Fibroblast of villous mesenchyme (primary cell): ENCODE data around the gene MDM4. TPM values are rescaled to one million over a fixed set of nuclear protein-coding genes. Genes with fewer than 3 reads are reported as not detected.
"Not testable (repeated sequence)": the region's sequence is repeated elsewhere in the genome, so short reads cannot be mapped to it uniquely, and the experiment has no call there.

ENCODE experiments used
- DNase-seq: peaks from one replicate; pipeline ENCODE4 v3.0.0-alpha.2; 2010; ENCODE audit warnings: low read depth
- H3K4me3 ChIP-seq: 2 replicates; pipeline ENCODE4 v1.5.1; 2011; ENCODE audit warnings: low read depth, mild to moderate bottlenecking, low read length
- total RNA-seq: library from RNA; depleted of rRNA; stranded (reverse); fragments of >200 nt; gene quantifications from 2 replicates; pipeline ENCODE4 v1.2.3, GENCODE V29; 2012
- TF ChIP-seq, protein P1 (sequence below): IDR thresholded peaks from 2 replicates; pipeline ENCODE4 v1.5.1; 2012; ENCODE audit warnings: low read depth, mild to moderate bottlenecking, low read length; ENCODE audit not compliant: insufficient read depth

The MDM4 gene
- total RNA-seq, 1 donor, result 32.4 TPM

- DNase-seq, result peak; percentile 97
- TF ChIP-seq, protein P1, sequence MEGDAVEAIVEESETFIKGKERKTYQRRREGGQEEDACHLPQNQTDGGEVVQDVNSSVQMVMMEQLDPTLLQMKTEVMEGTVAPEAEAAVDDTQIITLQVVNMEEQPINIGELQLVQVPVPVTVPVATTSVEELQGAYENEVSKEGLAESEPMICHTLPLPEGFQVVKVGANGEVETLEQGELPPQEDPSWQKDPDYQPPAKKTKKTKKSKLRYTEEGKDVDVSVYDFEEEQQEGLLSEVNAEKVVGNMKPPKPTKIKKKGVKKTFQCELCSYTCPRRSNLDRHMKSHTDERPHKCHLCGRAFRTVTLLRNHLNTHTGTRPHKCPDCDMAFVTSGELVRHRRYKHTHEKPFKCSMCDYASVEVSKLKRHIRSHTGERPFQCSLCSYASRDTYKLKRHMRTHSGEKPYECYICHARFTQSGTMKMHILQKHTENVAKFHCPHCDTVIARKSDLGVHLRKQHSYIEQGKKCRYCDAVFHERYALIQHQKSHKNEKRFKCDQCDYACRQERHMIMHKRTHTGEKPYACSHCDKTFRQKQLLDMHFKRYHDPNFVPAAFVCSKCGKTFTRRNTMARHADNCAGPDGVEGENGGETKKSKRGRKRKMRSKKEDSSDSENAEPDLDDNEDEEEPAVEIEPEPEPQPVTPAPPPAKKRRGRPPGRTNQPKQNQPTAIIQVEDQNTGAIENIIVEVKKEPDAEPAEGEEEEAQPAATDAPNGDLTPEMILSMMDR, result no peak
- peak overlapping the region; percentile 56 for H3K4me3 ChIP-seq
Observed at GRCh38 chr1:204506969-204507316, 9.3 kb upstream of the MDM4 start.

GRCh38 chr1:204507317-204508105 lies 8.7 kb upstream of the MDM4 start:
- TF ChIP-seq, protein P1, result no peak
- DNase-seq, result peak; percentile 40
- peak overlapping the region; percentile 56 for H3K4me3 ChIP-seq

GRCh38 chr1:204509186-204509635 lies 7.0 kb upstream of the MDM4 start:
- DNase-seq, result no peak
- H3K4me3 ChIP-seq, result no peak overlapping the region
- TF ChIP-seq, protein P1, result no peak

DNA sequence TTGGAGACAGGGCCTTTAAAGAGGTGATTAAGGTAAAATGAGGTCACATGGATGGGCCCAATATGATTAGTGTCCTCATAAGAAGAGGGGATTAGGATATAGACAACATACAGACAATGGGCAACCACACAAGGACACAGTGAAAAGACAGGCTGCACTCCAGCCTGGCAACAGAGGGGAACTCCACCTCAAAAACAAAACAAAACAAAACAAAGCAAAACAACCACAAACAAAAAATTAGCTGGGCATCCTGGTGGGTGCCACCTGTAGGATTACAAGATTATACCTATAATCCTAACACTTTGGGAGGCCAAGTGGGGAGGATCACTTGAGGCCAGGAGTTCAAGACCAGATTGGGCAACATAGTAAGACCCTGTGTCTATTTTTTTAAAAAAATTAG lies 4.8 kb upstream of the MDM4 start:
- H3K4me3 ChIP-seq, result no peak overlapping the region
- TF ChIP-seq, protein P1, result no peak
- no peak for DNase-seq

GRCh38 chr1:204513117-204513716 lies 3.0 kb upstream of the MDM4 start:
- TF ChIP-seq, protein P1, result no peak
- no peak for DNase-seq
- no peak overlapping the region for H3K4me3 ChIP-seq

DNA sequence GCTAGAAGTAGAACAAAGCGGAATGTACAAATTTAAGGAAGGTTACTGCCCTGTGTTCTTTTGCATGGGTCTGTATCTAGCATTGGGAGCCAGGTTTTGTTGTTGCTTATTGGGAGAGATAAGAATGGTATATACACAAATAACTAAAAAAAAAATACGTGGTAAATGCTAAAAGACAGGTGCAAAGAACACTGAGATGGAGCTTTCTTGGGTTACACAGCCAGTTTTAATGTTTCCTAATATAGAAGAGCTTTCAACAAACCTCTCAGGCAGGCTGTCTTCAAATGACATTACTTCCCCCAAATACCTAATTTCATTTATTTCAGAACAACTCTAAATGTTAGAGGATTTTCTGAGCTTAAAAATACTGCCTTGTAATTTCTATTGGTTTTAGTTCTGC lies 1.4 kb upstream of the MDM4 start:
- H3K4me3 ChIP-seq, result no peak overlapping the region
- TF ChIP-seq, protein P1, result no peak
- no peak for DNase-seq

DNA sequence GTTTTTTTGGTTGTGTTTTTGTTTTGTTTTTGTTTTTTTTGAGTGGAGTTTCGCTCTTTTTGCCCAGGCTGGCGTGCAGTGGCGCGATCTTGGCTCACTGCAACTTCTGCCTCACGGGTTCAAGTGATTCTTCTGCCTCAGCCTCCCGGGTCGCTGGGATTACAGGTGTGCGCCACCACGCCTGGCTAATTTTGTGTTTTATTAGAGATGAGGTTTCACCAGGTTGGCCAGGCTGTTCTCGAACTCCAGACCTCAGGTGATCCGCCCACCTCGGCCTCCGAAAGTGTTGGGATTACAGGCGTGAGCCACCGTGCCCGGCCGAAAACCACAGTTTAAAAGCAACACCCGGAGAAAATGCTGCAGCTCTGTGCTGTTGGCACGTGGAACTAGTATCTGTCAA lies 1.2 kb downstream of the MDM4 start:
- DNase-seq, result not testable (repeated sequence)
- peak overlapping the region; percentile 79 for H3K4me3 ChIP-seq
